RPMI7951 (cell line): ENCODE data around the gene RETSAT. TPM values are rescaled to one million over a fixed set of nuclear protein-coding genes. Genes with fewer than 3 reads are reported as not detected.
"Not testable (repeated sequence)": the region's sequence is repeated elsewhere in the genome, so short reads cannot be mapped to it uniquely, and the experiment has no call there.

Experiments used
- DNase-seq: peaks from one replicate; pipeline ENCODE4 v3.0.0-alpha.2; 2012; ENCODE audit warnings: low read depth
- total RNA-seq: library from RNA; depleted of rRNA; stranded (reverse); fragments of >200 nt; shearing (Covaris generic); gene quantifications from 2 replicates; pipeline ENCODE4 v1.2.3, GENCODE V29; 2014

RETSAT gene
- total RNA-seq, 1 experiment from 2014 or later, result 47.9 TPM

DNA sequence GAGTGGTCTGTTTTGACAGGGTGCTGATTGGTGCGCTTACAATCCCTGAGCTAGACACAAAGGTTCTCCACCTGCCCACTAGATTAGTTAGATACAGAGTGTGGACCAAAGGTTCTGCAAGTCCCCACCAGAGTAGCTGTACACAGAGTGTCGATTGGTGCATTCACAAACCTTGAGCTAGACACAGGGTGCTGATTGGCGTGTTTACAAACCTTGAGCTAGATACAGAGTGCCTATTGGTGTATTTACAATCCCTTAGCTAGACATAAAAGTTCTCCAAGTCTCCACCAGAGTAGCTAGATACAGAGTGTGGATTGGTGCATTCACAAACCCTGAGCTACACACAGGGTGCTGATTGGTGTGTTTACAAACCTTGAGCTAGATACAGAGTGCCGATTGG lies 20.5 kb downstream of the RETSAT start:
- not testable (repeated sequence) for DNase-seq

DNA sequence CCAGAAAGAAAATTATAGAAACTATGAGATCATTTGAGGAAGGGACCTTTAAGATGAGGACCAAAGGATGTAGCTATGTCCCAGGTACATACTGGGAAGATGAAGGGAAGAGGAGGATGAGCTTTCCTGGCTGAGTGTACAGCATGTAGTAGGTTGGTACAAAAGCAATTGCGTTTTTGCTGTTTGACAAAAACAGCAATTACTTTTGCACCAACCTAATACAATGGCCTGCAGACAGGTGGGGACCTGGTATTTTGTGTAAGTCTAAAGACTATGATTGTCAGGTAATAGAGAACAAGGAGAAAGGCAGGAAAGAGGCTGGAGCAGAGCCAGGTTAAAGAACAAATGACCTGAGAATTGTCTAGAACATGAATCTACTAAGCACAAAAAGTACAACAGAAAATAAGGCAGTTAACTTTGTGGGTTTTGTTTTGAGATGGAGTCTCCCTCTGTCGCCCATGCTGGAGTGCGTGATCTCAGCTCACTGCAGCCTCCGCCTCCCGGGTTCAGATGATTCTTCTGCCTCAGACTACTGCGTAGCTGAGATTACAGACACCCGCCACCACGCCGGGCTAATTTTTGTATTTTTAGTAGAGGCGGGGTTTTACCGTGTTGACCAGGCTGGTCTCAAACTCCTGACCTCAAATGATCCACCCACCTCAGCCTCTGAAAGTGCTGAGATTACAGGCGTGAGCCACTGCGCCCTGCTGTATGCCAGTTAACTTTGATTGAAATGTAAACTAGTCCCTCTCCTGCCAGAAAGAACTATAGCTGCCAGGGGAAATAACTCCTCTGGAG lies 23.3 kb downstream of the RETSAT start:
- DNase-seq, result no peak

DNA sequence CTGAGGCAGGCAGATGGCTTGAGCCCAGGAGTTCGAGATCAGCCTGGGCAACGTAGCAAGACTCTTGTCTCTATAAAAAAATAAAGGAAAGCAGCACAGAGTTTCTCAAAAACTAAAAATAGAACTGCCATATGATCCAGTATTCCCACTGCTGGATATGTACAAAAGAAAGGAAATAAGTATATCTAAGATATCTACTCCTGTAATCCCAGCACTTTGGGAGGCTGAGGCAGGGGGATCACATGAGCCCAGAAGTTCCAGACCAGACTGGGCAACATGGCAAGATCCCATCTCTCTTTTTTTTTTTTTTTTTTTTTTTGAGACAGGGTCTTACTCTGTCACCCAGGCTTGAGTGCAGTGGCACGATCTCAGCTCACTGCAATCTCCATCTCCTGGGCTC lies 24.6 kb downstream of the RETSAT start:
- not testable (repeated sequence) for DNase-seq

DNA sequence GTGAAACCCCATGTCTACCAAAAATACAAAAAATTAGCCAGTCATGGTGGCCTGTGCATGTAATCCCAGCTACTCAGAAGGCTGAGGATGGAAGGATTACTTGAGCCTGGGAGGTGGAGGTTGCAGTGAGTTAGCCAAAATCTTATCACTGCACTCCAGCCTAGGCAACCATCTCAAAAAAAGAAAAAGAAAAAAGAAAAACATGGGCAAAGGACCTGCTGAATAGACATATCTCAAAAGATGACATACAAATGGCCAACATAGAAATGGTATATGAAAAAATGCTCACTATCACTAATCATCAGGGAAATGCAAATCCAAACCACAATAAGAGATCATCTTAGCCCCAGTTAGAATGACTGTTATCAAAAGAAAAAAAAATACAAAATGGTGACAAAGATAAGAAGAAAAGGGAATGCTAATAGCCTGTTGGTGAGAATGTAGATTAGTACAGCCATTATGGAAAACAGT lies 25.1 kb downstream of the RETSAT start:
- no peak for DNase-seq

DNA sequence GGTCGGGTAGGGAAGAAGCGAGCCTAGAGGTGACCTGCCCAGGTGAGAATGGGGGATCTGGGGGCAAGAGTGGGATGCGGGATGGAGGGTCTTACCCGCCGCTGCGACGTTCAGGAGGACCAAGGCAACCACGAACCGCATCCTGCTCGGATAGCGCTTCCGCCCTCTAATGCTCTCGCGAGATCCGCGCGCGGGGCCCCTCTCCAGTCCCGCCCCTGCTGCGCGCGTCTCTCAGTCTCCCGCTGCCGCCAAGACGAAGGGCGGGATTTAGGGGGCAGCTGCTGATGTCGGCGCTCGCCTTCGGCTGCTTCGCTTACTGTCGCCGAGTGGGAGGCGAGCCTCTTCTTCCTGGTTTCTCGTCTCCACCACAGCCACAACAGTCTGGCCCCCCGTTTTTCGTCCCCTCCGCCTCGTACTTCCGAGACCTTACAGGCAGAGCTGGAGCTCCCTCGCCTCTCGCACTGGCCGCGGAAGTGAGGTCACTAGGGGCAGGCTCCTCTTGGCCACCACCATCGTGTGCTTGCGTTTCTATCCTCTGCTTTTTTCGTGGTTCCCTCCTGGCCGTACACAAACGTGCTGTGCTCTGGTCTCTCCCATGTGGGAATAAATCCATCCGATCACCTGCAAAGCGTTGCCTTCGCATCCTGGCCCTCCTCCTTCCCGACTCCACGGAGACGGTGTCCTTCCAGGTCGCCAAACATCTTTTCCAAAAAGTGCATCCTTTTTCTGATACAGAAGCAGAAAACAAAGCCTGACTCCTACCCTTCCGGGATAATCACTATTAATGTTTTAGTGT lies 26.3 kb downstream of the RETSAT start, which contains the start of gene TGOLN2:
Gene TGOLN2 (minus strand): TSS at position 168 of the 796 bp plus-strand sequence. CDS start 27 bp downstream, at position 141.
- DNase-seq, result peak; percentile 92

DNA sequence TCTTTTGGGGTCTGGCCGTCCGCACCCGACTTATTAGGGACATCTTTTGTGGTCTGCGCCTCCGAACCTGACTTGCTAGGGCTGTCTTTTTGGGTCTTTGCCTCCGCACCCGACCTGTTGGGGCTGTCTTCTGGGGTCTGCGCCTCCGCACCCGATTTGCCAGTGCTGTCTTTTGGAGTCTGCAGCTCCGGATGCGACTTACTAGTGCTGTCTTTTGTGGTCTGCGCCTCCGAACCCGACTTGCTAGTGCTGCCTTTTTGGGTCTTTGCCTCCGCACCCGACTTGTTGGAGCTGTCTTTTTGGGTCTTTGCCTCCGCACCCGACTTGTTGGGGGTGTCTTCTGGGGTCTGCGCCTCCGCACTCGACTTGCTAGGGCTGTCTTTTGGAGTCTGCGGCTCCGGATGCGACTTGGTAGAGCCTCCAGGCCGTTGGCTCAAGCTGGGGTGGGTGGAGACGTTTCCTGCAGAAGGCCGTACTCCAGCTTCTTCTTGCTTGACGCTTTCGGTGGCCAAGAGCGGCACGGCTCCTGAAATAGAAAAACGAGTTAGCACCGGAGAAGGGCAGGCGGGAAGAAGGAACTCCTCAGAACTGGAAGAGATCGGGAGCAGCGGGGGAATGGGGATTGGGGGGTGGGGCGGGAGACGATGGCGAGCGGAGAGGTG lies 27.0 kb downstream of the RETSAT start:
- DNase-seq, result peak; percentile 57

DNA sequence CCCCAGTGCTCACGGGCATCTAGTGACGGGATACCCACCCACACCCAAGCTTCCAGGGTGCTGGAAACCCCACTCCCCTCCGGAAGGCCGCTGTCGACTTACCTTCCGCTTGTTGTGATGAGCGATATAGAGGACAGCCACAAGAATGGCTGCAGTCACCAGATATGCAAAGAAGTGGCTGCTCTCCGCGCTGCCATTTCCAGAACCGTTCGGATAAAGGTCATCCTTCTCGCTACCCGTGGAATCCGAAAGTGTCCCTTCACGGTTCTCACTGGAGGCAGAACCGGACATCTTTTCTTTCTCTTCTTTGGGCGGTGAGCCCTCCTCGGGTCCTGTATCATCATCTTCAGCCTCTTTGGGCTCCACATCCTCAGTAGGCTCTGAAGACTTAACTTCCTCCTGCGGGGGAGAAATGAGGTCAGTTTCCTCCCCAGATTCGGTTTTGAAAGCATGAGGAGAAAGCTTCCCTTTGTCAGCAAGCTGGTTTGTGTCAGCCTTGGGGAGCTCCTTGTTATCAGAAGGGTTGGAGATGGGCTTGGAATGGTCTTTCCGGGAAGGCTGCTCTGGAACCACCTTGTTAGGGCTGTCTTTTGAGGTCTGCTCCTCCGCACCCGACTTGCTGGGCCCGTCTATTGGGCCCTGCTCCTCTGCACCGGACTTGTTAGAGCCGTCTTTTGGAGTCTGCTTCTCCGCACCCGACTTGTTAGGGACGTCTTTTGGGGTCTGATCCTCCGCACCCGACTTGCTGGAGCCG lies 27.7 kb downstream of the RETSAT start:
- peak; percentile 20 for DNase-seq

DNA sequence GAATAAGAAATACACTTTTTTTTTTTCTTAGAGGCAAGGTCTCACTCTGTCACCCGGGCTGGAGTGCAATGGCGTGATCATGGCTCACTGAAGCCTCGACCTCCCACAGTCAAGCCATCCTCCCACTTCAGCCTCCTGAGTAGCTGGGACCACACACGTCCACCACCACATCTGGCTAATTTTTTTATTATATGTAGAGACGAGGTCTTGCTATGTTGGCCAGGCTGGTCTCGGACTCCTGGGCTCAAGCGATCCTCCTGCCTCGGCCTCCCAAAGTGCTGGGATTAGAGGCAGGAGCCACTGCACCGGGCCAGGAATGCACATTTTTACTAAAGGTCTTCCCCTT lies 28.9 kb downstream of the RETSAT start:
- no peak for DNase-seq

DNA sequence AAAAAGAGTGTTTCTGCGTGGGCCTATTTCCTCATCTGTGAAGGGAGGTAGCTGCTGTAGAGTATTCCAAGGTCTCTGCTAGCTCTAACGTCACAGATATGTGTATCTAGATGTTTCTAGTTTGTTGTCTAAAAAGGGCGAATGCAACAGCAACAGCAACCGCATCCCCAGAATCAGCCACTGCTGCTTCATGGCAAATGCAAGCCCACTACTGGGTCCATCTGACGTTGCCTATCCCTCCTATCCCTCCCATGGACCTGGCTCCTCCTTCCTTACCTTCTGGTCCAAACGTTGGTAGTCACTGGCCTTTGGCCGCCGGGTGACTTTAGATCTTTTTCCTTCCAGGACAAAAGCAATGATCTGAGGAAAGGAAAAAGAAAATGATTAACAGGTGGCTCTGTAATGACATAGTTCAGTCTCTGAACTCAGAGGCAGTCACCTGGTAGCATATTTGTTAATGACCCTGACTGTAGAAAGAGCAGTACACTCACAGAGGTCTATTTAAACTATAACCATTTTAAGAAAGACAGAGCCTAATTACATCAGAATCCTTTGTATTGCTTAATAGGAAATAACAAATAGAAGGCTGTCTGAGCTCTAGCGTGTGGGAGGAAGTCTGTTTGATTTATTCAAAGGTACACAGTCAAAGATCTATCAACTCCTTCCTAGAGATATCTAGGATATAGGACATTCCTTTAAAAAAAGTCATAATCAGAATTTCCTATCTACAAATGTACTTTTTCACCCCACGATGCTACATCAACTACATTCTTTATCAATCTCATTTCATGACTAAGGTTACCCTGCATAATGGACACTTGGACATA lies 29.5 kb downstream of the RETSAT start:
- no peak for DNase-seq

DNA sequence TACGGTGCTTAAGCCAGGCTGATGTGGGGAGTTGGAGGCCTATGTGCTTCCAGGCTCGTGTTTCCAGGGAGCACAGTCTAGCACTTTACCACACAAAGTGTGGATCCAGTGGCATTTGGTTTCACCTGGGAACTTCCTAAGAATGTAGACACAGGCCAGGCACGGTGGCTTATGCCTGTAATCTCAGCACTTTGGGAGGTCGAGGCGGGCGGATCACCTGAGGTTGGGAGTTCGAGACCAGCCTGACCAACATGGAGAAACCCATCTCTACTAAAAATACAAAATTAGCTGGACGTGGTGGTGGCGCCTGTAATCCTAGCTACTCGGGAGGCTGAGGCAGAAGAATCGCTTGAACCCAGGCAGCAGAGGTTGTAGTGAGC lies 30.4 kb downstream of the RETSAT start:
- DNase-seq, result not testable (repeated sequence)

DNA sequence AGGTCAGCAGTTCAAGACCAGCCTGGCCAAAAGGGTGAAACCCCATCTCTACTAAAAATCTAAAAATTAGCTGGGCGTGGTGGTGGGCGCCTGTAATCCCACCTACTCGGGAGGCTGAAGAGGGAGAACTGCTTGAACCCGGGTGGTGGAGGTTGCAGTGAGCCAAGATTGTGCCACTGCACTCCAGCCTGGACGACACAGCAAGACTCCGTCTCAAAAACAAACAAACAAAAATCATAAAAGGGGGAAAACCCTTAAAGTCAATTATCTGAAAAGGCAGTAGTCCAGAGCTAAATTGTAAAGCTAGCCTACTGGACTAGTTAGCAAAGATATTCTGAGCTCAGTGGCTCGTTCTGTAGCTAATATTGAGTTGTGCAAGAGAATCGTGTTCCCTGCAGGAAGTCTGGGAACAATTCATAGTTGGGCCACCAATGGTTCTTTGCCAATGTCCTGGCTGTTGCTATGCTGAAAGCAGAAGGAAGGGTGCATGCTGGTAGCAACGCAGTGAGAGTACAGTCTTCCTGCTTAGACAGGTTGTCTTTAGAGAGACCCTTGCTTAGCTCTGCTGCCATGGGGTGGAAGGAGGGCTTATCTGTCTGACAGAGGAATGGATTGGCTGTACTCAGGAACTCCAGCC lies 30.9 kb downstream of the RETSAT start:
- no peak for DNase-seq

DNA sequence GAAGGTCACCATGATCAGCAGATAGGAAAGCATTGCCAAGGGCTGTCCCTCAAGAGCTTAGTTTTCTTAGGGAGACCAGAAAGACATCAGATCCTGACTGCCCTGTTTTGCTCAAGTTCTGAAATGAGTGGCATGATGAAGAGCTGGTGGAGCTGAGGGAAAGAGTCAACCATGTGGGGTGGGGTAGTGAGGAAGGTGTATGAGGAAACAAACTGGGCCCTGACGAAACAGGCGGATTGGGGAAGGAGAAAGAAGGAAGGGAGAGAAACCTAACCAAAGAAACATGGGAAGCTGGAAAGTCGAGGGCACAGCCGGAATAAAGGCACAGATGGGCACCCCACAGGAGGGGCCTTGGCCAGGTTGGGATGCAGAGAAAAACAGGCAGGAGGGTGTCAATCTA lies 34.5 kb downstream of the RETSAT start:
- DNase-seq, result no peak

DNA sequence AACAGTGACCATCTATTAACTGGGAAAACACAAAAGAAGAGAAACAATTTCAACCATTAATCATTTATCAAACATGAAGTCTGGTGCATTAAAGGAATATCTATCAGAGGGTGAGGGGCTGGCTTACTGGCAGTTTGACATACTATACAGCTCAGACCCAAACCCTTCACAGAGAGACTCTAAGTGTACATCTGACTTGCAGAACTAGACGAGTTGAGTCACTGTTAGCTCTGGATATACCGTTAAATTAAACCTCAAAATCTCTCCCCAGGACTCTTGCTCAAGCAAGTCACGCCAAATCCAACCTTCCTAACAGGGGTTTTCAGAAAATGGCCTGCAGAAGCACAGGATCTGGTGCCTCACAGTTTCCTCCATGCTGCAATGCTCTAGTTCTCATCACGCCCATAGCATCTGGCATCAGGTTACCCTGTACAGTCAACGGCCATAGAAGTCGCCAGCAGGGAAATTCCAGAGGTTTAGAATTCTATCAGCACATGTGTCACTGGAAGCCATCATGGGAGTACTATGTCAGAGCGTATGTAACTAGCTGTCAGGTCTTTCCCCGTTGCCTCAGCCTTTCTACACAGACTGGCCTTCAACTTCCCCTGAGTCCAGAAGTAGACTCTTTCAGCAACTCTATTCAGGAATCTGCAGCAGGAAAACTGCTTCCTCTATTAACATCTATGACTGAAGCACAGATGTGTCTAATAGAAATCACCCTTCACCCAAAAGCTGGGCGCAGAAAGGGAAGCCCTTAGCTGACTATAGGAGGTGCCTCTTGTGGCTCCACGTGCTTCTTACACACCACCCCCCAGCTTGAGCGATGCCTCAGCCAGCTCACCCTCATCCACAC lies 35.9 kb downstream of the RETSAT start:
- peak; percentile 84 for DNase-seq

DNA sequence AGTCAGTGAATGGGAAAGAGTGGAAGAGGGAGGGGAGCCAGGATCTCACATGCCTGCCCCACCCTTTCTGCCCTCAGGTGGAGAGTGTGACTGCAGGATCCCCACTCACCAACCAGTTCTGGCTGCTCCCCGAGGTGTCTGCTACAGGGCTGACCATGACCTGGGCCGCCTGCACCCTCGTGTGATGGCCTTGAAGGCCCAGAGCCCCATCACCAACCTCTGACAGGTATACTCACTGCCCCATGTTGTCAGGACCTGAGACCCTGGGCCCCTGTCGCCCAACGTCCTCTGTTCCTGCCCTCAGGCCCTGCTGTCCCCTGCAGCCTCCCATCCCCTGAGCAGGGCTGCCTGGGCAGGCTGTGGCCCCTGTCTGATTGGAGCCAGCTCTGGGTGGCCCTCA lies 38.4 kb downstream of the RETSAT start:
- DNase-seq, result not testable (repeated sequence)

DNA sequence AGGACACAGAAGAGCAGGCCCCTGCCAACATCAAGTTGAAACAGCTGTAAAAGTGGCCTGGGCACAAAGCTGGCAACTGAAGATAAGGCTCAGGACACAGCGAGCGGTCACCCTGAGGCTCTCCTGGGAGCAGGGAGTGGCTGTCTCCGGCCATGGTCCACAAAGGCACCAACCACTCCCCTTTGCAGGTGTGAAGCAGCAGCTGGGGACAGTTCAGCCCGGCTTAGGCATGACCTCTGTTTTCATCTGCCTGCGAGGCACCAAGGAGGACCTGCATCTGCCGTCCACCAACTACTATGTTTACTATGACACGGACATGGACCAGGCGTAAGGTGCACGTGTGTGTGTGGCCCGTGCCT lies 39.5 kb downstream of the RETSAT start:
- no peak for DNase-seq

DNA sequence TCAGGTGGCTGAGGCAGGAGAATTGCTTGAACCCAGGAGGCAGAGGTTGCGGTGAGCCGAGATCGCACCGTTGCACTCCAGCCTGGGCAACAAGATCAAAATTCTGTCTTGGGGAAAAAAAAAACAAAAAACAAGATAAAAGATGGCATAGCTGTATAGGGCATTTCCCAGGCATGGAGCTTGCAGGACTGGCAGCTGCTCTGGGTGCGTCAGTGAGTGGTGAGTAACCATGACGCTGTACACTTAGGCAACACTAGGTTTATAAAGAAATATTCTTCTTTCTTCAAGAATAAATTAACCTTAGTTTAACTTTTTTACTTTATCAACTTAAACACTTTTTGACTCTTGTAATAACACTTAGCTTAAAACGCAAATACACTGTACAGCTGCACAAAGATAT lies 41.9 kb downstream of the RETSAT start:
- peak; percentile 66 for DNase-seq

DNA sequence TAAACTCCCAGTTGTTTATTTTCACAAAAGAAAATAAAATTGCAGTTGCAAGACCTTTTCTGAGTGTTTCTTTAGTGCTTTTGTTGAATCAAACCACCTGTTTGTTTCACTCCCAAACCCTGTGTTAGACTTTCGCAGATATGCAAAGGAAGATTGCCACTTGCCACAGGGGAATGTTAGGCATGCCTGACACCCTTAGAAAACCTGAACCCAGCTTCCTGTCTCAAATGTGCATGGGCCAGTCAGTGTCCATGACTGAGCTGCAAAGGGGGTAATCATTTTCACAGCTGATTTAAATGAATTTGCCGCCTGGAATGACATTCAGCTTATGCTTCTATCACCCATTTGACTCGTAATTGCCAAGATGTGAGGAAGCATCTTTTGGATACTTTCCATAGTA lies 44.0 kb downstream of the RETSAT start:
- DNase-seq, result no peak

DNA sequence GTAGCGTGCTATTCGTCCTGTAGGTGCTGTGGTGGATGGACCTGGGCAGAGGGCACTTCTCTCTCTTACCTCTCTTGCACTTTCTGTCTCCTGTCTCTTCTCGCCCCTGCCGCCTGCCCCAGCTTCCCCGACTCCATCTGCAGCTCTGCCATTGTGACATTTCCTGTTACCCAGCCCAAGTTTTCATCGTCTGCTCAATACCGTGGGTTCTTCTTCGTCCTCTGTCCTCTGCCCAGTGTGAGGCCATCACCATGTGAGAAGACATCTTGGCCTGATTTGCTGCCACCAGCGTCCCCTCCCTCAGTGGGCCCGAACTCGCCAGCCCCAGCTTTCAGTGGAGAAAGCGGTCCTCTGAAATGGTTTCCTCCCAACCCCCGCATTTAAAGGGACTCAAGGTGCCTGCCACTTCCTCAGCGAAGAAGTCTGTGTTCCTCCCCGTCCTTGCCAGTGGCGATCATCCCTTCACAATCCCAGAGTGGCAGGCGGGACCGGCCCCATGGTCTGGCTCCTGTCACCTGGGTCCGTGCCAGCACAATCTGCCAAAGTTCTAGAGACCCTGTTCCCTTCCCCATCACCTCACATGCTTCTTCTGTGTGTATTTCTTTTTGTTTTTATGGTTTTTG lies 44.5 kb downstream of the RETSAT start:
- no peak for DNase-seq
